Tibial nerve (tissue), 4 donors: ENCODE measurements around the gene NEK11. TPM values are rescaled to one million over a fixed set of nuclear protein-coding genes. Genes with fewer than 3 reads are reported as not detected.
"Not testable (repeated sequence)": the region's sequence is repeated elsewhere in the genome, so short reads cannot be mapped to it uniquely, and the experiment has no call there.

Source experiments
- DNase-seq, 2 donors: peaks; one replicate each; pipeline ENCODE4 v3.0.0-alpha.2; 2019; ENCODE audit warnings: low spot score in 2 of 2
- H3K27ac ChIP-seq, 4 donors: fragments of 200-600 bp; sonication (generic) in 3 of 4; one replicate each; pipeline ENCODE4 v1.5.1; 2017 to 2019; ENCODE audit warnings: mild to moderate bottlenecking in 1 of 4
- H3K27me3 ChIP-seq, 2 donors: fragments of 200-600 bp; sonication (generic) in 1 of 2; one replicate each; pipeline versions ENCODE4 v1.5.1 to v1.6.0; 2017 to 2019
- H3K36me3 ChIP-seq, 3 donors: fragments of 200-600 bp; sonication (generic); one replicate each; pipeline ENCODE4 v1.5.1; 2018 to 2019
- H3K4me1 ChIP-seq, 4 donors: fragments of 200-600 bp; sonication (generic) in 3 of 4; one replicate each; pipeline ENCODE4 v1.5.1; 2017 to 2019
- H3K4me3 ChIP-seq, 4 donors: fragments of 200-600 bp; sonication (generic) in 3 of 4; one replicate each; pipeline ENCODE4 v1.5.1; 2017 to 2019; ENCODE audit warnings: mild to moderate bottlenecking in 1 of 4, moderate library complexity in 1 of 4
- H3K9me3 ChIP-seq, 4 donors: fragments of 200-600 bp; sonication (generic) in 3 of 4; one replicate each; pipeline ENCODE4 v1.5.1; 2017 to 2019
- EP300 ChIP-seq, 2 donors: sonication (generic); formaldehyde crosslinking; IDR thresholded peaks; one replicate each; pipeline ENCODE4 v1.6.1; 2017; ENCODE audit warnings: antibody characterized with exemption in 2 of 2, mild to moderate bottlenecking in 1 of 2
- POLR2A ChIP-seq, 2 donors: fragments of 450-650 bp; IDR thresholded peaks; one replicate each; pipeline ENCODE4 v1.6.1; 2017; ENCODE audit warnings: antibody characterized with exemption in 2 of 2, mild to moderate bottlenecking in 2 of 2, moderate library complexity in 2 of 2
- WGBS, 2 donors: methylation state at CpG; one replicate each; pipeline ENCODE4 v1.1.5; 2018; 5-methylcytosine and 5-hydroxymethylcytosine counted together
- total RNA-seq, 4 donors: library from RNA; depleted of rRNA; stranded (reverse); fragments of >200 nt; gene quantifications; one replicate each; pipeline ENCODE4 v1.1.0, GENCODE V29; 2016
- TF ChIP-seq, protein P1 (sequence below), 5 experiments: fragments of 200-600 bp in 3 of 5; fragments of 450-650 bp in 2 of 5; sonication (generic) in 3 of 5; IDR thresholded peaks; one replicate each; pipeline ENCODE4 v1.5.1; 2016 to 2019; ENCODE audit warnings: antibody characterized with exemption in 5 of 5, mild to moderate bottlenecking in 3 of 5, moderate library complexity in 2 of 5

The NEK11 gene
- total RNA-seq, 4 donors from 2014 or later, result 7.0 to 32.8 (median 15.3) TPM

GRCh38 chr3:131328721-131329120 is 302.0 kb downstream of the NEK11 start:
- Histone ChIP-seq H3K4me3 (no peak overlapping the region), H3K9me3 (no peaks in the 10 kb centered on the region), H3K4me1 (peaks cover 0 to under 1% (median 0%) of the 10 kb centered on the region in 4 donors), H3K27me3 (no peaks in the 10 kb centered on the region), H3K36me3 (no peaks in the 10 kb centered on the region), H3K27ac (no peak overlapping the region)
- WGBS, 2 donors, result 38 to 61% methylated on average over 3 of the region's 3 CpGs
- DNase-seq, result no peak
- TF ChIP-seq, protein P1, sequence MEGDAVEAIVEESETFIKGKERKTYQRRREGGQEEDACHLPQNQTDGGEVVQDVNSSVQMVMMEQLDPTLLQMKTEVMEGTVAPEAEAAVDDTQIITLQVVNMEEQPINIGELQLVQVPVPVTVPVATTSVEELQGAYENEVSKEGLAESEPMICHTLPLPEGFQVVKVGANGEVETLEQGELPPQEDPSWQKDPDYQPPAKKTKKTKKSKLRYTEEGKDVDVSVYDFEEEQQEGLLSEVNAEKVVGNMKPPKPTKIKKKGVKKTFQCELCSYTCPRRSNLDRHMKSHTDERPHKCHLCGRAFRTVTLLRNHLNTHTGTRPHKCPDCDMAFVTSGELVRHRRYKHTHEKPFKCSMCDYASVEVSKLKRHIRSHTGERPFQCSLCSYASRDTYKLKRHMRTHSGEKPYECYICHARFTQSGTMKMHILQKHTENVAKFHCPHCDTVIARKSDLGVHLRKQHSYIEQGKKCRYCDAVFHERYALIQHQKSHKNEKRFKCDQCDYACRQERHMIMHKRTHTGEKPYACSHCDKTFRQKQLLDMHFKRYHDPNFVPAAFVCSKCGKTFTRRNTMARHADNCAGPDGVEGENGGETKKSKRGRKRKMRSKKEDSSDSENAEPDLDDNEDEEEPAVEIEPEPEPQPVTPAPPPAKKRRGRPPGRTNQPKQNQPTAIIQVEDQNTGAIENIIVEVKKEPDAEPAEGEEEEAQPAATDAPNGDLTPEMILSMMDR (IDR thresholded peaks at IDR 0.05), result no peak
- TF ChIP-seq POLR2A (IDR thresholded peaks at IDR 0.05), result no peak
- no peak for TF ChIP-seq EP300 (IDR thresholded peaks at IDR 0.05)

- no peak overlapping the region for H3K4me3 ChIP-seq
- no peaks in the 10 kb centered on the region for H3K9me3 ChIP-seq
- no peaks in the 10 kb centered on the region for H3K36me3 ChIP-seq
- TF ChIP-seq EP300 (IDR thresholded peaks at IDR 0.05), result no peak
- no peak for TF ChIP-seq POLR2A (IDR thresholded peaks at IDR 0.05)
- TF ChIP-seq, protein P1 (IDR thresholded peaks at IDR 0.05), result no peak
- H3K27me3 ChIP-seq, result no peaks in the 10 kb centered on the region
- no peak overlapping the region for H3K27ac ChIP-seq
- DNase-seq, result no peak
- 87 to 93% methylated on average over 5 of the region's 5 CpGs for WGBS, 2 donors
- H3K4me1 ChIP-seq, result no peaks in the 10 kb centered on the region
Measured at GRCh38 chr3:131329774-131330173, 303.1 kb downstream of the NEK11 start.

GRCh38 chr3:131331456-131332085 is 304.9 kb downstream of the NEK11 start:
- H3K9me3 ChIP-seq, H3K27ac ChIP-seq, H3K4me3 ChIP-seq, H3K36me3 ChIP-seq, DNase-seq, H3K27me3 ChIP-seq, H3K4me1 ChIP-seq: not testable (repeated sequence)
- WGBS, 2 donors, result 91 to 96% methylated on average over 26 to 27 of the region's 27 CpGs

DNA sequence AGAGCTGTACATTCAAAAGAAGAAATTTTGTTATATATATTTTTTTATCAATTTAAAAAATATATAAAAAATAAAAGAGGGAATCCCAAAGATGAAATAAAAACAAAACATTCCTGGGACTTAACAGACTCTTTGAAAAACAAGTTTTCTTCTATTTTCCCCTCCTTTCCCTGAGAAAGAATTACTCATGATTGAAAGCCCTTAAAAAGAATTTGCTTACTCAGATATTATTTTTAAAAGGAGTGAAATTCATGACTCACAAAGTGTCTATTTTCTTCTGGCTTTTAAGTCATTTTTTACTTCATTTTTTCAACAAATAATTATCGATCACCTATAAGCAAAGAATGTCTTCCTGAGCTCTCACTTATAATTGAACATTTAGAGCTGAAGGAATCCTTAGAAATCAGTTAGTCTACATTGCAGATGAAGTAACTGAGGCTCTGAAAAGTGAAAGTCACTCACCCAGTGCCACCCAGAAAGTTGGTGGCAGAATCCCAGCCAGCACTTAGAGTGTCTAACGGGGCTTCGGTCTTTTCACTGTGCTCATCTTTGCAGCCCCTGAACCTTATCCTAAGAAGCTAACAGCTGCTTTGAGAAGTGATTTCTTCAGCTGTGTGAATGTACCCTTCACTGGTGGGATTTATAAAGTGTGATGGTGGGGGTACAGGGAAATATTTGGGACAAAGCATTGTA is 312.4 kb downstream of the NEK11 start:
- H3K4me3 ChIP-seq, result no peak overlapping the region

DNA sequence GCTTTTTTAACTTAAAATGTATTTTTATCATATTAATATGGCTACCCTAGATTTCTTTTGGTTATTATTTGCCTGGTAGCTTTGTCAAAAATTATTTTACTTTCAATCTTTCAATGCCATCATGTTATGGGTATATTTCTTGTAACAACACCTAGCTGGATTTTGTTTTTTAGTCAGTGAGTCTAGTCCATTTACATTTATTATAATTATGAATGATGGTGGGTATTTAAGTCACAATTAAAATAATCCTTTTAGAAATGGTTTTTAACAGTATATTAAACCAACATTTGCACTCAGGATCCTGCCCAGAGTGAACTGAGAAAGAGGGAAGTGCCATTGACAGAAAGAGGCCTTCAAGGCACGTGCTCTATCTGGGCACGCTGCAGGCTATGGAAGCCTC is 315.1 kb downstream of the NEK11 start:
- TF ChIP-seq POLR2A (IDR thresholded peaks at IDR 0.05) (no peak), EP300 (IDR thresholded peaks at IDR 0.05) (no peak)
- TF ChIP-seq, protein P1 (IDR thresholded peaks at IDR 0.05), result no peak
- H3K4me3 ChIP-seq, result no peak overlapping the region
- peaks cover 0 to 4% (median 0%) of the 10 kb centered on the region in 4 donors for H3K4me1 ChIP-seq
- H3K9me3 ChIP-seq, result peaks cover 0 to 13% (median 1%) of the 10 kb centered on the region in 4 donors
- DNase-seq, result no peak
- no peak overlapping the region for H3K27ac ChIP-seq
- no peaks in the 10 kb centered on the region for H3K27me3 ChIP-seq
- WGBS, 2 donors, result 96% methylated on average over 2 of the region's 2 CpGs
- peaks cover 0 to 19% (median 0%) of the 10 kb centered on the region in 3 donors for H3K36me3 ChIP-seq

More for the DNA sequence above, 312.4 kb downstream of the NEK11 start:
- Histone ChIP-seq H3K9me3 (peaks cover 0 to 13% (median 1%) of the 10 kb centered on the region in 4 donors), H3K36me3 (peaks cover 0 to 17% (median 0%) of the 10 kb centered on the region in 3 donors), H3K4me1 (peaks cover 0 to 4% (median 0%) of the 10 kb centered on the region in 4 donors), H3K27me3 (no peaks in the 10 kb centered on the region), H3K27ac (no peak overlapping the region)
- 65 to 79% methylated on average over 3 of the region's 3 CpGs for WGBS, 2 donors
- DNase-seq, result no peak
- TF ChIP-seq POLR2A (IDR thresholded peaks at IDR 0.05), result no peak
- TF ChIP-seq, protein P1 (IDR thresholded peaks at IDR 0.05), result no peak
- no peak for TF ChIP-seq EP300 (IDR thresholded peaks at IDR 0.05)
